Muscle of arm (tissue), 12 donors: ENCODE measurements around the gene ARHGEF37. TPM values are rescaled to one million over a fixed set of nuclear protein-coding genes. Genes with fewer than 3 reads are reported as not detected.

Experiments used
- DNase-seq: peaks from one replicate; pipeline ENCODE4 v3.0.0-alpha.2; 2013
- polyA plus RNA-seq, 12 donors: library from polyadenylated mRNA; unstranded; fragments of 120-200 nt; gene quantifications; one replicate each; pipeline ENCODE4 v1.2.1, GENCODE V29; 2013; ENCODE audit not compliant: insufficient read length in 12 of 12

The ARHGEF37 gene
- polyA plus RNA-seq, 12 donors = 2.7 to 7.7 (median 4.5) TPM; not detected in 2

DNA sequence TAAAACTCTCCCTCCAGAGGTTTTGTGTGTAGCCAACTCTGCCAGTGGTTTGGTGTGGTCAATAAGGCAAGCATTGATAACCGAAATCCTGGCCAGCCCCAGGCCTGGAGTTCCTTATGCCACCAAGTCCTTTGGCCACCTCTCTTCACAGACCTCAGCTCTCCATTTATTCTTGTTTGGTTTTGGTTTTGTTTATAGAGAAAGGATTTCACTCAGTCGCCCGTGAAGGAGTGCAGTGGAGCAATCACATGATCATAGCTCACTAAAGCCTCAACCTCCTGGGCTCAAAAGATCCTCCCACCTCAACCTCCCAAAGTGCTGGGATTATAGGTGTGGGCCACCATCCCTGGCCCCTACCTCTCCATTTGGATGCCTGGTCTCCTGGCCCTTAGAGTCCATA lies 93.4 kb downstream of the ARHGEF37 start:
- DNase-seq = no peak

GRCh38 chr5:149675610-149676201 lies 94.4 kb downstream of the ARHGEF37 start:
- no peak for DNase-seq

DNA sequence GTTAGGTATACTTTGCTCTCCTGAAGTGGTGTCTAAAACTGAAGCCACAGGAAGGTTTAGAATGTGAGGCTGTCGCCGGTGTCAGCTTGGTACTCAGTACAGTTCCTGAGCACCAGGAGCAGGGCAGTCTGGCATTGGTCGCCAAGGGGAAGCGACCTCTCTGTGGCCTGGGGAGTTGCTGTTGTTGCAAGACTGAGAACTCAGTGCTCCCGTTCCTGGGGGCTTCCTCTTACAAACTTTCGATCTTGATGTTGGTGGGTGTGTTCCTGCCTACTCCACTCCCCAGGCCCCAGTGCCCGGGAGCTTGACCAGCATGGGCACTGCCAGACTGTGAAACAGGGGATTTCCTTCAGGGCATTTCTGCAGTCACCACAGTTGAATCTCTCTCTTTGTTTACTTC lies 96.4 kb downstream of the ARHGEF37 start:
- no peak for DNase-seq

GRCh38 chr5:149679876-149680809 lies 98.8 kb downstream of the ARHGEF37 start:
- DNase-seq = no peak

DNA sequence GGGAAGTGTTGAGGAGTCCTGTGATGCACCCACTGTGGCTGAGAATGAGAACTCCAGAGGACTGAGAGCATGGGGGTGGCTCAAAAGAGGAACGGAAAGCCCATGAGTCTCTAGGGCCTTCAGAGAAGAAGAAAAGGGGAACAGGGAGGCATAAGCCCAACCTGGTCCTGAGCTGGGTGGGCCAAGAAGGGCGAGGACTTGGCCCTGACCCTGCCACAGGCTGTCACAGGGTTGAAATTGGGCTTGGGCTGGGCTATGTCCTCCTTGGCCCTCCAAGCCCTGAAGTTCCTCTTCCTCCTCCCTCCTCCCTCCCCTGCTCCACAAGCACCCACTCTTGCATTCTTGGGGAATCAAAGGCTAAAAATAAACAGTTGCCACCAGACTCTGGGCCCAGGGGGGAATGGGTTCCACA lies 99.5 kb downstream of the ARHGEF37 start:
- DNase-seq = peak; percentile 26

DNA sequence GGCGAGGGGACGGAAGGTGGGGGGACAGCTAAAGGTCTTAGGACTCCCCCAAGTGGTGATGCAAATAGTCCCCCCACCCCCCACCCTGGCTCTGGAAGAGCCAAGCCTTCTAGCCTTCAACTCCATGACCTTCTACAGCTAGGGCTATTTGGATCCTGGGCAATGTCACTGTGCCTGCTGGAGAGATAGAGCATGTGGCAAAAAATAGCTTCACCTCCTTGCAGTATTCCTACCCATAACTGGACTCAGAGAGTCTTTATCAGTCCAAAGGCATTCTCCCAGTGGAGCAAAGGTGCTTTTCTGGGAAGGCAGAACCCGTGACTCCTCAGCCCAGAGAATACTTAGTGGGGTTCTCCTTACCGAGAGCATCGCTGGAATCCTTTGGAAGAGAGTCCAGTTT lies 100.0 kb downstream of the ARHGEF37 start:
- DNase-seq = no peak

DNA sequence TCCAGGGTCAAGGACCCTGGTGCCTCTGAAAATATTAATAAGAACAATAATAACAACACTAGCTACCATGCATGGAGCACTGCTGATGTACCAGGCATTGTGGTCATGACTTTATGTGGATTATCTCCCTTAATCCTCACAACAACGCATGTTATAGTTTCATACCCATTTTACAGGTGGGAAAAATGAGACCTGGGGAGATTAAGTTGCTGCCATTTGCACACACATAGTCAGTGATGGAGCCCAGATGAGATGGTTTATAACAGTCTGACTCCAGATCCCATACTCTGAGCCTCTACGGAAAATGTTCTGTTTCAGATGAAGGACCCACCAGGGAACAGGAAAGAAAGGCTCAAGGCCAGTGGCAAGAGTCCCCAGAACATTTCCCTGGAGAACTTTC lies 100.6 kb downstream of the ARHGEF37 start:
- no peak for DNase-seq

GRCh38 chr5:149682532-149683075 lies 101.3 kb downstream of the ARHGEF37 start:
- no peak for DNase-seq

DNA sequence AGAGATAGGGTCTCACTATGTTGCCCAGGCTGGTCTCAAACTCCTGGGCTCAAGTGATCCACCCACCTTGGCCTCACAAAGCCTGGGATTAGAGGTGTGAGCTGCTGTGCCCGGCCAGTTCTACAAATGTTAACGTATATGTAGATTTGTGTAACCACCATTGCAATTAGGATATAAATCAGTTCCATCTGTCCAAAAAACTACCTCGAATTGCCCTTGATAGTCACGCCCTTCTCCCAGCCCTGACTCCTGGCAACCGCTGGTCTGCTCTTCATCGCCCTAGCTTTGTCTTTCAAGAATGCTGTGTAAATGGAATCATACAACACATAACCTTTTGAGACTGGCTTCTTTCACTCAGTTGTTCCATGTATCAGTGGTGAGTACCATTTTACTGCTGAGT lies 102.7 kb downstream of the ARHGEF37 start:
- no peak for DNase-seq

GRCh38 chr5:149684371-149684770 lies 103.1 kb downstream of the ARHGEF37 start:
- no peak for DNase-seq

Other genes starting within 250 kb of the ARHGEF37 start
- gene GRPEL2, start 236.0 kb upstream of the ARHGEF37 start, polyA plus RNA-seq = 10 to 100 TPM in 11 of 12 donors, not detected in 1; 12.8 to 29.4 (median 18.6) TPM
- 10 to 100 TPM in 5 of 12 donors, 1 to 10 TPM in 6, not detected in 1; 6.5 to 17.0 (median 9.8) TPM for gene PCYOX1L, start 223.5 kb upstream of the ARHGEF37 start, polyA plus RNA-seq
- gene IL17B, start 202.2 kb upstream of the ARHGEF37 start, polyA plus RNA-seq = 100 to 1,000 TPM in 10 of 12 donors, 10 to 100 TPM in 1, not detected in 1; 98.8 to 260 (median 211) TPM
- 100 to 1,000 TPM in 11 of 12 donors, not detected in 1; 124 to 206 (median 156) TPM for gene CSNK1A1, start 30.1 kb upstream of the ARHGEF37 start, polyA plus RNA-seq
- gene PPARGC1B, start 148.8 kb downstream of the ARHGEF37 start, polyA plus RNA-seq = 1 to 10 TPM in 11 of 12 donors, not detected in 1; 3.8 to 8.8 (median 6.5) TPM